HG03575 (cell line): ENCODE results near the gene POLR2I.

Experiments
- ATAC-seq: cut with Tn5 transposase; IDR thresholded peaks from one replicate; pipeline ENCODE4 v1.9.1; 2021; ENCODE audit not compliant: unreplicated experiment, insufficient number of reproducible peaks, low FRiP score; ENCODE audit errors: extremely low read depth

The POLR2I gene

GRCh38 chr19:36114721-36115452 lies at the start of gene POLR2I:
Gene POLR2I, minus strand, starts transcription at chr19:36114875. Its CDS starts 19 bp downstream, at chr19:36114856.
- ATAC-seq: peak; percentile 49

GRCh38 chr19:36163813-36164212 lies 49.1 kb upstream of the POLR2I start:
- no peak for ATAC-seq

- no peak for ATAC-seq
Observed at GRCh38 chr19:36160821-36161596, 46.3 kb upstream of the POLR2I start.

- ATAC-seq: no peak
Observed at GRCh38 chr19:36153126-36153525, 38.5 kb upstream of the POLR2I start.

DNA sequence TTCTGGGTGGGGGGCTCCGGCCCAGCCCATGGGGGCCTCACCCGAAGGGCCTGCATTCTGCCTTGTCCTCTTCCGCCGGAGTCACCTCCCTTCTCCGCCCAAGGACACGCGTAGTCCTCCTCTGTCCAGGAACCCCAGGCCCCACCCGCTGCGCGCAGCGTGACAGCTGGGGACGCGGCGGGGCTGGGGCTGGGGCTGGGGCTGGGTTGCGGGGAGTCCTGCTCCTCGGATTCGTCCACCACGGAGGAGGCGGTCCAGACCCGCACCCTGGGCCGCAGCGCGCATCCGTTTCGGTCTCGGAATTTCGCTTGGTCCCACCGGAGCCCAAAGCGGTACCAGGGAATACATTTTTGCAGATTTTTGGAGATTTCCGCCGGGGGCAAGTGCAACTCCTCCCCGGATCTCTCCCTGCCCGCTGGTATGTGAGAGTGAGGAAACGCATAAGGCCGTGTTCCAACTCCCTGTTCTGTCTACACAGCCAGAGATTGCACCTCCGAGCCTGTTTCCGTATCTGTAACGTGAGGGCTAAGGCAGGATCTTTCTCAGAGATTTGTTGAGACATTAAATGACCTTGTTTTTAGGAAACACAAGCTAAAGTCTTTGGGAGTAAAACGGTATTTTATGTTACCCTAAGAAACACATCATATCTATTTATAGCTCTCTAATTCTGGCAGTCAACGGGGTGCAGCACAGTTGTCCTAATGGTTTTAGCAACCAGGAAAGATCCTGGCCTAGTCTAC lies 37.8 kb upstream of the POLR2I start, which contains the start of gene COX7A1:
TSS of gene COX7A1 (minus strand) at position 96 of the 740 bp plus-strand sequence. CDS start at position 56, 40 bp downstream.
- no peak for ATAC-seq

DNA sequence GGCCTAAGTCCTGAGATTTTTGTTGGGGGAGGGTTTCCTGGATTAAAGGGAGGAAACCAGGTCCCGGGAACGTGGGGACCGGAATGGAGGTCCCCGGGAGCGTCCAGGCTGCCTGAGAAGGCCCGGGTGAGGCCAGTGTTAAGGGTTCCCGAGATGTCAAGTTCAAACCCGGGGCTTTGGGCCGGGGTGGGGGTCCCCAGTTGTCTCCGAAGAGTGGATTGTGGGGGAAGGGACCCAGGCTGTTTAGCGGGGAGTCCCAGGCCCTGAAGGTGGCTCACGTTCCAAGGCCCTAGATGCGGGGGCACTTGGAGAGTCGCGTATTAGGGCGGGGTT lies 37.3 kb upstream of the POLR2I start:
- ATAC-seq: no peak

GRCh38 chr19:36151144-36152018 lies 36.7 kb upstream of the POLR2I start:
- ATAC-seq: no peak

- ATAC-seq: no peak
Observed at GRCh38 chr19:36150586-36150985, 35.9 kb upstream of the POLR2I start.

GRCh38 chr19:36149673-36150406 lies 35.2 kb upstream of the POLR2I start:
- no peak for ATAC-seq

DNA sequence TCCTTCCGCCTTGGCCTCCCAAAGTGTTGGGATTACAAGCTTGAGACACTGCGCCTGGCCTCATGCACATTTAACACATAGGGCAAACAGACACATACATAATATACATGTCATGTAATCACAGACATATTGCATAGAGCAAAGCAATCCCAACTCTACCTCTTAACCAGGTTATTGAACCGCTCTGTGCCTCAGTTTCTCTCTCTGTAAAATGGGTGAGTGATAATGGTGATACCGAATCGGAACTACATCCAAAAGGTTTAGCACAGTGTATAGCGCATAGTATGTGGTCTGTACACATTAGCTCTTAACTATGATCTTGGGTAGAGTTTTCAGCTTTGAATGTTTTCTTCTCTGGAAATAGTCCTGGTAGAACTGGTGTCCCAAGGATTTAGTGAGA lies 29.9 kb upstream of the POLR2I start:
- ATAC-seq: no peak

DNA sequence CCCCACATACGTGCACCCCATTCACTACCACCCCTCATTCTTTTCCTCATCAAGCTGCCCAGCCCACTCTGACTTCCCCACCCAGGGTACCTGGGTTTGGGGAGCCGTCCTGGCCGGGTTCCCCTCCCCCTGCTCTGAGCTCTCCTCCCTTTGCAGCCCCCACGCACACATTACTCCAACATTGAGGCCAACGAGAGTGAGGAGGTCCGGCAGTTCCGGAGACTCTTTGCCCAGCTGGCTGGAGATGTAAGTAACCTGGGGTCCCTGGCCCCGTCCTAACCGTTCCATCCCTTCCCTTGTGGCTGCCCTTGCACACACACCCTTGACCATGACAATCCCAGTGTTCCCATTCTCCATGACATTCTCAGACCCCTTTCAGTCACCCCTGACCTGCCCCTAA lies 27.8 kb upstream of the POLR2I start:
- no peak for ATAC-seq

- no peak for ATAC-seq
Observed at GRCh38 chr19:36142046-36142445, 27.4 kb upstream of the POLR2I start.

GRCh38 chr19:36141039-36141927 lies 26.6 kb upstream of the POLR2I start:
- no peak for ATAC-seq

- no peak for ATAC-seq
Observed at GRCh38 chr19:36140304-36141038, 25.8 kb upstream of the POLR2I start.

GRCh38 chr19:36139473-36140303 lies 25.0 kb upstream of the POLR2I start, which contains the start of gene CAPNS1:
Gene CAPNS1, plus strand, starts transcription at chr19:36140066. Its CDS starts 946 bp downstream, at chr19:36141012.
- ATAC-seq: peak; percentile 76

DNA sequence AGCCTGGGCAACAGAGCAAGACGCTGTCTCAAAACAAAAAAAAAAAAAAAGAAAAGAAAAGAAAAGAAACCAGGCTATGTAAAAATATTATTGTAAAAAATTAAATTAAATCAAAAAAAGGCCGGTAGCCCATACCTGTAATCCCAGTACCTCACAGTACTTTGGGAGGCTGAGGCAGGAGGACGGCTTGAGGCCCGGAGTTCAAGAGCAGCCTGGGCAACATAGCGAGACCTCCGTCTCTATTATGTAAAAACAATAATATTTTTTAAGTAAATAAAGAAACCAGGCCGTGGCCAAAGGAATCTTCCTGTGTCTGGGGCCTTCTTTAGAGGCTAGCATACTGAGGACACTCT lies 24.4 kb upstream of the POLR2I start:
- no peak for ATAC-seq
